Left kidney (tissue), 8 donors: ENCODE data around the gene KLF16. TPM values are rescaled to one million over a fixed set of nuclear protein-coding genes. Genes with fewer than 3 reads are reported as not detected.
"Not testable (repeated sequence)": the region's sequence is repeated elsewhere in the genome, so short reads cannot be mapped to it uniquely, and the experiment has no call there.

Source experiments
- DNase-seq: peaks from one replicate; pipeline ENCODE4 v3.0.0-alpha.2; 2013
- long read RNA-seq, 8 donors: transcript quantifications; one replicate each; lab custom pipeline, GENCODE V29; 2026
- polyA plus RNA-seq: library from polyadenylated mRNA; unstranded; fragments of 120-200 nt; gene quantifications from one replicate; pipeline ENCODE4 v1.2.1, GENCODE V29; 2013; ENCODE audit not compliant: insufficient read length

The KLF16 gene
- polyA plus RNA-seq: 4.5 TPM
- long read RNA-seq, donor 1, transcript KLF16-201 (2 exons, 2,890 nt): major isoform, 11 of 11 reads
- long read RNA-seq, donor 1, partial matches to known transcripts: 0 of 11 reads
- long read RNA-seq, donor 1, other reads (novel, unspliced or antisense): 0 of 11 reads
- long read RNA-seq, donor 2, transcript KLF16-201 (2 exons, 2,890 nt): major isoform, 14 of 14 reads
- long read RNA-seq, donor 2, partial matches to known transcripts: 0 of 14 reads
- long read RNA-seq, donor 2, other reads (novel, unspliced or antisense): 0 of 14 reads
- long read RNA-seq, donor 3, partial matches to known transcripts: 0 of 2 reads
- long read RNA-seq, donor 3, other reads (novel, unspliced or antisense): 0 of 2 reads
- long read RNA-seq, donor 4, partial matches to known transcripts: 0 of 1 reads
- long read RNA-seq, donor 4, other reads (novel, unspliced or antisense): 0 of 1 reads
- long read RNA-seq, donor 5, transcript KLF16-201 (2 exons, 2,890 nt): major isoform, 7 of 19 reads
- long read RNA-seq, donor 5, partial matches to known transcripts: 12 of 19 reads
- long read RNA-seq, donor 5, other reads (novel, unspliced or antisense): 0 of 19 reads
- long read RNA-seq, donor 6, transcript KLF16-201 (2 exons, 2,890 nt): major isoform, 7 of 7 reads
- long read RNA-seq, donor 6, partial matches to known transcripts: 0 of 7 reads
- long read RNA-seq, donor 6, other reads (novel, unspliced or antisense): 0 of 7 reads
- long read RNA-seq, donor 7, transcript KLF16-201 (2 exons, 2,890 nt): major isoform, 12 of 12 reads
- long read RNA-seq, donor 7, partial matches to known transcripts: 0 of 12 reads
- long read RNA-seq, donor 7, other reads (novel, unspliced or antisense): 0 of 12 reads
- long read RNA-seq, donor 8, partial matches to known transcripts: 0 of 3 reads
- long read RNA-seq, donor 8, other reads (novel, unspliced or antisense): 0 of 3 reads

DNA sequence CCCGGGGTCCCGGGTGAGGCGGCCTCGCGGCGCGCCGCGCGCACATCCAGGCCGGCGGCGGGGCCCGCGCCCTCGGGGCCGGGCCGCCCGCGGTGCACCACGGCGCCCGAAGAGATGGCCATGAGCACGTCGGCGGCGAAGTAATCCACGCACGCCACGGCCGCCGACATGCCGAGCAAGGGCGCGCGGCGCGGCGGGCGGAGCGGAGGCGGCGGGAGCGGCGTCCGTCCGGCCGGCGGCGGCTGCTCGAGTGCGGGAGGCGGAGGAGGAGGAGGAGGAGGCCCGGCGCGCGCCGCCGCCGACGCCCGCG is at the start of gene KLF16:
KLF16 (minus strand) TSS at position 252 of the 310 bp plus-strand sequence; CDS start at position 170, 82 bp downstream.
- DNase-seq: no peak

- no peak for DNase-seq
Measured at GRCh38 chr19:1912760-1913505, 49.6 kb upstream of the KLF16 start.

GRCh38 chr19:1911995-1912394 is 48.6 kb upstream of the KLF16 start:
- DNase-seq: no peak

DNA sequence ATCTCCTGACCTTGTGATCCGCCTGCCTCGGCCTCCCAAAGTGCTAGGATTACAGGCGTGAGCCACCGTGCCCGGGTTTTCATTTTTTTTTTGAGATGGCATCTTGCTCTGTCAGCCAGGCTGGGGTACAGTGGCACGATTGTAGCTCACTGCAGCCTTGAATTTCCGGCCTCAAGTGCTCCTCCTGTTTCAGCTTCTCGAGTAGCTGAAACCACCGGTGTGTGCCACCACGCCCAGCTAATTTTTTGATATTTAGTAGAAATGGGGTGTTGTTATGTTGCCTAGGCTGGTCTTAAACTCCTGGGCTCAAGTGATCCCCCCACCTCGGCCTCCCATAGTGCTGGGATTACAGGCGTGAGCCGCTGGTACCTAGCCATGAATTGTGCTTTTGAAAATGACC is 47.7 kb upstream of the KLF16 start:
- DNase-seq: no peak

DNA sequence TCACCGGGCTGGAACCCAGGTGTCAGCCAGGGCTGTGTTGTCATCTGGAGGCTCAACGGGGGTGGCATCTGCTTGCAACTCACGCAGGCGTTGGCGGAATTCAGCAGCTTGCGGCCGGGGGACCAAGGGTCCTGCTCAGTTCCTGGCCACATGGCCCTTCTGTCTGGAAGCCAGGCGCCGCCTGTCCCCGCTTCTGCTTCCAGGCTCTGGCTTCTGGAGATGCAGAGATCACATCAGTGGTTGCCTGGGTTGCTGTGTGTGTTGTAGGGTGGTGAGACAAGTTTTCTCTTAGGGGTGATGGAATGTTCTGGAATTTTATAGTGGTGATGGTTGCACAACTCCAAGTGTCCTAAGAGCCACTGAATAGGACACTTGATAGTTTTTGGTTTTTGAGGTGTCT is 46.8 kb upstream of the KLF16 start:
- no peak for DNase-seq

- no peak for DNase-seq
Measured at GRCh38 chr19:1909761-1910080, 46.3 kb upstream of the KLF16 start.

DNA sequence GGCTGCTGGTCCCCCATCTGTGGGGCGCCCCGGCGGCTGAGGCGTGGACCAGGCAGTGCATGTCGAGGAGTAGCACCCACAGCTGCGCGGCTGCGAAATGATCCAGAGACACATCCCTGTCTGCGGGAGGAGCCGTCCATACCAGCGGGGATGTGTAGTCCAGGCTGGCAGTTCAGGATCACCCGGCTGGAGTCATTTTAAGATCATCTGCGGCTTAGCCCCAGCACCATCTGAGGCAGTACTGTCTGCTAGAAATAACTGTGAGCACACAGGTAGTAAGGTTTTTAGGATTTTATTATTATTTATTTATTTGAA is 44.9 kb upstream of the KLF16 start:
- no peak for DNase-seq

DNA sequence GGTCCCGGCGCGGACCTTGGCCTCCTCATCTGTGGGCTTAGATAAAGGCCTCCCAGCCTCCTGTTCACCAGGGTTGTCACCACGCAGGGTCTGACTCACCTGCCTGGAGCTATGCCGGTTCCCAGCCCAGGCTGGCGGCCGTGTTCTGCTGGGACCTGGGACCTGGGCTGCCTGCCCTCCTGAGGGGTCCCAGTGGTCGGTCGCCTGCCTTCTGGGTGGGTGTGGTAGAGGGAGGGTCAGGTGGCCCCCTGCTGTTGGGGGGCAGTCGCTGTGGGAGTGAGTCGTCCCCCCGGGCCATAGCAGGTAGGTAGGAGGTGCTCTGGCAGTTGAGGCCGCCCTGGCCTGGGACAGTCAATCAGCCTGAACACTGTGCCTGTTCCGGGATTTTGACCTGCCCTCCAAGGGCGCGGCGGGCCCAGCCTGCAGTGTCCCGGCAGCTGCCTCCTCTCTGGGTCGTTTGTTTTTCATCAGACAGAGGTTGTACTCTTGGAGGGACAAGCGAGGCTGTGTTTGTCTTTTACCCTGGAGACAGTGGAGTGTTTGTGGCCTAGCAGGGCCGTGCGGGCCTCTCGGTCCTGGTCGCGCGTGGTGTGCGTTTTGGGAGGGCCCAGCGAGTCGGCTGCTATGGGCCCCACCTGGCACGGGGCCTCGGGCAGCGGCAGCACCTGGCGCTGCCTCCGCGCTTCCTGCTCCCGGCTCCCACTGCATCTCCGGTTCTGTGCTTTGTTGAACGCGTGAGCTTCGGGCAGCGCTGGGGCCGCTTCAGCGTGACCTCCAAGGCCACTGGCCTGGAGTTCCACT is 44.4 kb upstream of the KLF16 start:
- DNase-seq: no peak

GRCh38 chr19:1906985-1907562 is 43.7 kb upstream of the KLF16 start:
- no peak for DNase-seq

- DNase-seq: no peak
Measured at GRCh38 chr19:1905863-1906375, 42.5 kb upstream of the KLF16 start.

DNA sequence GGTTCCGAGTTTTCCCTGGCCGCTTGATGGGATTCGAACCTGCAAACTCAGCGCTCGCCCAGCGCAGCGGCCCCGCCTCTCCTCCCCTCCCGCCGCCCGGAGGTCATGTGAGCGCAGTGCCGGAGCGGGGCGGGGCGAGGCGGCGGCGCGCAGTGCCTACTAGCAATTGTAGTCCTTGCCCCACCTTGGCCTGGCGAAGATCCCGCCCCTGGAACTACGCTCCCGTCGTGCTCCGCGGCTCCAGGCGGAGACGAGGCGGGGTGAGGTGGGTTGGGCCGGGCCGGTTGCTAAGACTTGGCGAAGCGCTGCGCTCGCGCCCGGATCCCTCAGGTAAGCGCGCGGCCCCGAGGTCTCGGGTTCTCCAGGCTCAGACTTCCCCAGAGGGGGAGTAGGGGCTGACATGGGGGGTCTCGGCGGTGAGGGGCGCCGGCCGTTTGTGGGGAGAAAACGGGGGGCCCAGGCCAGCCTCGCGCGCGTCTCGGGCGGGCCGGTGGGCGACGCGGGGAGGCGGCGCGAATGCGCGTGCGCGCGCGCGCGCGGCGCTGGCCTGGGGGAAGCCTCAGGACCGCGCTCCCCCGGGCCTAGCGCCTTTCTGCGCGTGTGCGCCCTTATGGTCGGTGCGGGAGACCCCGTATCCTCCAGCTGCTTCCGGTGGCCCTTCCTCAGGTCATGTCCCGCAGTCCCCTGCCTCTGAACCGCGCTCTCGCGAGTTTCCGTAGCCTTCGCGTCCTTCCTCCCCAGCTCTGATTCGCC is 41.9 kb upstream of the KLF16 start, which contains the start of the genes ADAT3 and SCAMP4:
ADAT3 (plus strand) TSS at position 290 of the 753 bp plus-strand sequence. CDS start 6,649 bp downstream, outside the sequence.
SCAMP4 (plus strand) TSS at position 290 of the 753 bp plus-strand sequence. CDS start 9,621 bp downstream, outside the sequence.
- DNase-seq: peak; percentile 97

- no peak for DNase-seq
Measured at GRCh38 chr19:1904860-1905109, 41.4 kb upstream of the KLF16 start.

GRCh38 chr19:1902923-1903322 is 39.5 kb upstream of the KLF16 start:
- no peak for DNase-seq

GRCh38 chr19:1901940-1902404 is 38.6 kb upstream of the KLF16 start:
- DNase-seq: no peak

DNA sequence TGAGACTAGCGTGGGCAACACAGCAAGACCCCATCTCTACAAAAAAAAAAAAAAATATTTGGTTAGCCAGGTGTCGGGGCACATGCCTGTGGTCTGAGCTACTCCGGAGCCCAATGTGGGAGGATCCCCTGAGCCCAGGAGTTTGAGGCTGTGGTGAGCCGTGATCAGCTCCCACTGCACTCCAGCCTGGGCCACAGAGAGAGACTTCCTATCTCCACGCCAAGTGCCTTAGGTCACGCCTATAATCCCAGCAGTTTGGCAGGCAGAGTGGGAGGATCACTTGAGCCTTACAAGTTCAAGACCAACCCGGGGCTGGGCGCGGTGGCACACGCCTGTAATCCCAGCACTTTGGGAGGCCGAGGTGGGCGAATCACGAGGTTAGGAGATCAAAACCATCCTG is 33.1 kb upstream of the KLF16 start:
- no peak for DNase-seq

DNA sequence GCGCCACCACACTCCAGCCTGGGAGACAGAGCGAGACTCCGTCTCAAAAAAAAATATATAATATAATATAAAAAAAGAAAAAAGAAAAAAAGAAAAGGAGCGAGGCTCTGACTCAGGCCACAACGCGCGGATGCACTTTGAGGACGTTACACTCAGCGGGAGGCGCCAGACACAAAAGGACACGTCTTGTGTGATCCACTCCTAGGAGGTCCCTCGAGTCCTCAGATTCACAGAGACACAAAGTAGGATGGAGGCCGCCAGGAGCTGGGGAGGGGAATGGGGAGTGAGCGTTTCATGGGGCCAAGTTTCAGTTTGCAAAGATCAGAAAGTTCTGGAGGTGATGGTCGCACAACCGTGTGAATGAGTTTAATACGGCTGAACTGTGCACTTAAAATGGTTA is 30.4 kb upstream of the KLF16 start:
- DNase-seq: no peak

- DNase-seq: no peak
Measured at GRCh38 chr19:1889907-1890306, 26.5 kb upstream of the KLF16 start.

- DNase-seq: no peak
Measured at GRCh38 chr19:1888385-1888784, 25.0 kb upstream of the KLF16 start.

- not testable (repeated sequence) for DNase-seq
Measured at GRCh38 chr19:1886360-1886759, 23.0 kb upstream of the KLF16 start.

GRCh38 chr19:1885398-1886119 is 22.2 kb upstream of the KLF16 start, which contains the start of gene ABHD17A:
Gene ABHD17A, minus strand, starts transcription at chr19:1885496. Its CDS starts 3,930 bp downstream, at chr19:1881566.
- peak; percentile 91 for DNase-seq
